Activated naive CD4-positive, alpha-beta T cell treated with anti-CD3 and anti-CD28 coated beads, Interleukin-2, amount 50 U/mL, for 72 hours (primary cell): ENCODE data around the gene PDE6A. TPM values are rescaled to one million over a fixed set of nuclear protein-coding genes. Genes with fewer than 3 reads are reported as not detected.
A peak's percentile ranks its signal among the peaks of the same experiment; 100 is the strongest.

Experiments
- ATAC-seq, 2 donors: fragments of 150-1000 bp; cut with Tn5 transposase; 2 replicates each; pipeline ENCODE4 v1.10.0; 2021; ENCODE audit warnings: mild to moderate bottlenecking in 2 of 2, moderate library complexity in 2 of 2
- DNase-seq, 2 donors: peaks; one replicate each; pipeline ENCODE4 v3.0.0; 2021 to 2022; ENCODE audit warnings: low spot score in 2 of 2
- H3K27ac Mint-ChIP-seq, 2 donors: one replicate each; pipeline ENCODE4 v1.8.0; 2022; ENCODE audit warnings: mild to moderate bottlenecking in 2 of 2, mixed read lengths in 2 of 2
- H3K36me3 Mint-ChIP-seq, 2 donors: one replicate each; pipeline ENCODE4 v1.8.0; 2022; ENCODE audit warnings: mixed read lengths in 2 of 2
- H3K9me3 Mint-ChIP-seq, 2 donors: one replicate each; pipeline ENCODE4 v1.8.0; 2022; ENCODE audit warnings: mixed read lengths in 2 of 2
- total RNA-seq, 2 donors: library from RNA; stranded (reverse); gene quantifications; one replicate each; pipeline ENCODE4 v1.2.3, GENCODE V29; 2022

Gene PDE6A
- total RNA-seq, 2 donors from 2014 or later, result not detected

DNA sequence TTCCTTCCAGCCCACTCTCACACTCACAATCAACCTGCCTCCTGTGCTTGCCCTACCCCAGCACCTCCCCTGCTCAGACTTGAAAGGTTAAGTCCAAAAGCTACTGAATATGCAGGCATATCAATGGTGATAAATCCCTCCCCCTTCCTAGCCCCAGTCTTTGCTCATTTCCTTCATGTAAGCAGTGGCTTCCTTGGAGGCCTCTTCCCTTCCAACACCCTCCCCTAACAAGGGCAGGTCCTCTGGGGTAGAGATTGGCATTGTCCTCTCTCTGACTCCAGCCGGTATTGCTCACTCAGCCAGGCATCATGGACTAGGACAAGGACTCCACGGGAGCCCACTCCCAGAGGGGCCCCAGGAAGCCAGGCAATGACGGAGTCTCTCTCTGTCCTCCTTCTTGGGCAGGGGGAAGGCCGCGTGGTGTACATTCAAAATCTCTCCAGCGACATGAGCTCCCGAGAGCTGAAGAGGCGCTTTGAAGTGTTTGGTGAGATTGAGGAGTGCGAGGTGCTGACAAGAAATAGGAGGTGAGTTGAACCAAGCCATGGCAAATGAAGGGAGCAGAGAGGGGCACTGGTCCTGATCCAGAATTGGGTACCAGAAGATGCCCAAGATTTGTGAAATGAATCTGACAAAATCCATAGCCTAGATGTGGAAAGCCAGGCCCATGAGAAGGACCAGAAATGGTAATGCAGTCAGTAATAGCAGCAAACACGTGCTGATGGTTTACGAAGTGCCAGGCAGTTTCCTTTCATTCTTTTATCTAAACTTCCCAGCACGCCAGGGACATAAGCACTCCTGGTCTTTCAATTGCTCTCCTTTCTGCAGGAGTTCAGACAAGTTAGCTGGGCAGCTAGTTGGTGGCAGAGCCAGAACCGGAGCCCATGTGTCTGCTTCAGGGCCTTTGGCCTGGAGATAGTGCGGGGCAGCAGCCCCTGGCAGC is 102.5 kb downstream of the PDE6A start:
- DNase-seq (no peak), ATAC-seq (no peak)
- Mint-ChIP-seq H3K36me3 (peaks cover 2 to 7% of the 10 kb centered on the region in 2 donors), H3K9me3 (no peaks in the 10 kb centered on the region), H3K27ac (no peak overlapping the region)

DNA sequence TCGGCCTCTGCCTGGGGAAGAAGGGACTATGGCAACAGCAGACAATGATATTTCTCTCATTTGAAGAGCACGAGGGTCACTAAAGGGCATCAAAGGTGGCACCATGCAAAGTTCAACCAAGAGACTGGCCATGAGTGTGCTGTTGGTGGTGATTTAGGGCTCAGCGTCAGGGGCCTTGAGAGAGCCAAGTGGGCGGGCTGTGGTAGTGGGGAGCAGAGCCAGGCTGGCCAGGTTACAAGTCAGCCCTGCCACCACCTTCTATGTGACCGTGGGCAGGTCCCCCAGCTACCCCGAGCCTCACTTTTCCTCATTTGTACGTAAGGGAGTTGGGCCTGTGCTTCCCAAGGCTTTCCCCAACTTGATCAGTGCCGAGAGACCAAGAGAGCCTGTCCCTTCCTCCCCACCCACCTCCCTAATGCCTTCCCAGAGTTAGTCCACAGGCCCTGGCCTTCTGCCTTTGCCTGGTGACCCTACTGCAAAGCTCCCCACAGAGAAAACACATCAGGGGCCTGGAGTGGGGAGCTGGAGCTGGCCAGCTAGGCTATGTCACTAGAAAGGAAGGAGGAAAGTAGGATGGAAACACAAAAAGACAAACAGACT is 104.3 kb downstream of the PDE6A start:
- Mint-ChIP-seq H3K27ac (peak overlapping the region; percentile 1 to 45), H3K9me3 (no peaks in the 10 kb centered on the region), H3K36me3 (peaks cover 0 to 7% of the 10 kb centered on the region in 2 donors)
- ATAC-seq (no peak), DNase-seq (no peak)

DNA sequence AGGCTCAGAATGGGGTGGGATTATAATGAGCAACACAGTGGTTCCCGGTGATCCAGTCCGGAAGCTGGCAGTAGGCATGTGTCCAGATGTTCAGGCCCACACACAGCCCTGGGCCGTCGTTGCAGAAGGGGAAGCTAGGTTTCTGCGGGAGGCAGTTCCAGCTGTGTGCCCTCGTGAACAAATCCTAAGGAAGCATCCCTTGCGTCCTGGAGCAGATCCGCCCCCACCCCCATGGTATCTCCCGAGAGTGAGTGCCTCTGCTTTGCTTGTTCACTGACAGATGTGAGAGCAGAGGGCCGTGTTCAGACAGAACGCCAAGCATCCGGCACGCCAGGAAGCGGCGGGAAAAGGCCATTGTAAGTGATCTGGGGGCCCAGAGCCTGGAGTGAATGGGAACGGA is 104.8 kb downstream of the PDE6A start:
- Mint-ChIP-seq H3K27ac (no peak overlapping the region), H3K36me3 (peaks cover 0 to 11% of the 10 kb centered on the region in 2 donors), H3K9me3 (no peaks in the 10 kb centered on the region)
- no peak for ATAC-seq
- no peak for DNase-seq

DNA sequence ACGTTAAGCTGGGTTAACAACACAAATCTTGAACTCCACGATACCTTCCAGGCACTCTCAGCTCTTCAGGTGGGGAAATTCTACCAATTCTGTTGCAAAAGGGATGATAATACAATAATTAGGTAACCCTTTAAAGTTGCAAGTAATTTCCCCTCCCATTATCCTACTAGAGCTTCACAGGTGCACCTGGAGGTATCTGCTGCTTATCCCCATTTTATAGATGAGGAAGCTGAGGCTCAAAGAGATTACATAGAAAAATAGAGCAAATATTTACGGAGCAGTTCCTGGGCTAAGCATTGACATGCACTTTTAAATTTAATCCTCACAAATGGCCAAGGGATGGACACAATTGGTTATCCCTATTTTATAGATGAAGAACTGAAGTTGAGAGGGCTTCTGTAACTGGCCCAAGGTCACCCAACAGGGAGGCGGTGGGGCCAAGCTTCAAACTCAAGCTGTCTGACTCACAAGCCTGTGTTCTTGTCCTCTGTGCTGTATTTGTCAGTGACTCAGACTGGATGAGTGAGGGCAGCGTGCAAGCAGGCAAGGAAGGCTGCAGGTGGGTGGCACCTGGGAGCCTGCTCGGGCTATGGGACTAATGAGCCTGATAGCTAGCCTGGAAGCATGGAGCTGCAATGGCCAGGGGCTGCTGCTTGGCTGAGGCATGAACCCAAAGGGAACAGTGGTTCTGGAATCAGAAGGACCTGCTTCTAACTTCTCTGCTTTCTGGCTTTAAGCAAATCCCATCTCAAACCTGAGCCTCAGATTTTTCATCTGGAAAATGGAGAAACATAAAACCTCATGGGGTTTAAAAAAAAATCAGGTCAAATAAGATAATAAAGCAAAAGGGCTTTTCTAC is 105.5 kb downstream of the PDE6A start:
- Mint-ChIP-seq H3K27ac (peak overlapping the region in 1 of 2 donors; percentile 56), H3K36me3 (peaks cover 0 to 11% of the 10 kb centered on the region in 2 donors), H3K9me3 (no peaks in the 10 kb centered on the region)
- DNase-seq, result no peak
- no peak for ATAC-seq

DNA sequence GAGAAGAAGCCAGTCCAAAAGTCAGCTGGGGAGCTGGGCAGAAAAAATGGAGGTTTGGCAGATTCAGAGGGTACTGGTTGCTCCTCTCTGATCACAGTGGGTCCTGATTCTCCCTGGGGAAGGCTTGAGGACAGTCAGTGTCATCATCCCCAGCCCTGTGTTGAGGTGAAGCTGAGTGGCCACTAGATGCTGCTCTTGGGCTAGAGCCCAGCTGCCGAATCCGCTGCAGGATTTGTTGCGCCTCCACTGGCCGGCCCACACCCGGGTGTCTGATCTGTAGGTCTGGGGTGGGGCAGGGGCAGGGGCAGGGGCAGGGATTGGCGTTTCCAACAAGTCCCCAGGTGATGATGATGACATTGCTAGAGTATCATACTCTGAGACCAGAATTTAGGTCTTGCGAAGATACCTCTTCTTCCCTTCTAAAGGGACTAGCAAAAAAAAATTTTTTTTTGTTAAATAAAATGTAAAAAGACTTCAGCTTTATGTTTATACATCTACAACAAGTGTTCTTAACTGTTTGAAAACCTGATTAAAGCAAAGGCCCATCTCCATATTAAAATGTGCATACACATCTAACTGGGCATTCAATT is 106.8 kb downstream of the PDE6A start:
- H3K27ac Mint-ChIP-seq, result no peak overlapping the region
- peaks cover 0 to 4% of the 10 kb centered on the region in 2 donors for H3K36me3 Mint-ChIP-seq
- ATAC-seq (peak; percentile 54 to 60), DNase-seq (no peak)
- no peaks in the 10 kb centered on the region for H3K9me3 Mint-ChIP-seq

DNA sequence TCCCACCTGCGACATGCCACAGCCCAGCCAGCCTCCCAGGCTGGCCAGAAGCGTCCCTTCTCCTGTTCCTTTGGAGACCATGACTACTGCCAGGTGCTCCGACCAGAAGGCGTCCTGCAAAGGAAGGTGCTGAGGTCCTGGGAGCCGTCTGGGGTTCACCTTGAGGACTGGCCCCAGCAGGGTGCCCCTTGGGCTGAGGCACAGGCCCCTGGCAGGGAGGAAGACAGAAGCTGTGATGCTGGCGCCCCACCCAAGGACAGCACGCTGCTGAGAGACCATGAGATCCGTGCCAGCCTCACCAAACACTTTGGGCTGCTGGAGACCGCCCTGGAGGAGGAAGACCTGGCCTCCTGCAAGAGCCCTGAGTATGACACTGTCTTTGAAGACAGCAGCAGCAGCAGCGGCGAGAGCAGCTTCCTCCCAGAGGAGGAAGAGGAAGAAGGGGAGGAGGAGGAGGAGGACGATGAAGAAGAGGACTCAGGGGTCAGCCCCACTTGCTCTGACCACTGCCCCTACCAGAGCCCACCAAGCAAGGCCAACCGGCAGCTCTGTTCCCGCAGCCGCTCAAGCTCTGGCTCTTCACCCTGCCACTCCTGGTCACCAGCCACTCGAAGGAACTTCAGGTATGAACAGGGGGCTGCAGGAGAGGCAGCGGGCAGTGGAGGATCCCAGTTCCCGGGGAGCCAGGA is 108.0 kb downstream of the PDE6A start:
- DNase-seq (no peak), ATAC-seq (no peak)
- H3K27ac Mint-ChIP-seq, result no peak overlapping the region
- H3K36me3 Mint-ChIP-seq, result peaks cover 0 to 4% of the 10 kb centered on the region in 2 donors
- no peaks in the 10 kb centered on the region for H3K9me3 Mint-ChIP-seq

DNA sequence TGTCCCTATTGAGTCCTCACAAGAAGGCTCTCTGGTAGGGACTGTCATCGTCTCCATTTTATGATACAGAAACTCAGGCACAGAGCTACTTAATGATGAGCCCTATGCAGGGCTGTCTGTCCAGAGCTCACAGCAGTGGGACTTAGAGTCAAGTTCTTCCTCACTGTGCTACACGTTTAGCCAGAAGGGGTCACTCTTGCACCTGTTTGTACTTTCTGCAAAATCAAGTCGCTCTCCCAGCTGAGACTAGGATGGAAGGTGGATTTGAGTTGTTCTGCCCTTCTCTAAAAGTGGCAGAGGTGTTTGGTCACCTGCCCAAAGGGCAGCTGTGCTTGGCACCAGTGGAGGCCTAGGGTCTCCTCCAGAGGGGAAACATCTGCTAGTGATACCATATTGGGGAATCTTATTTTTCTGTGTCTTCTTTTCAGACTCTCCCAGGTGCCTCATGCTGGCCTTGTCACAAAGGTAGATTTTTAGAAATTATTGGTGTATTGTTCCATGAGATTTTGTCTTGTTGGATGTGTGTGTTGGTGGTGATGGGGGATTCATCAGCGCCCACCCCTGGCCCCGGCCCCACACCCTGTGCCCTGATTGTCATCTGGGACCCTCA is 110.2 kb downstream of the PDE6A start:
- DNase-seq (peak in 1 of 2 donors; percentile 60), ATAC-seq (peak in 1 of 2 donors; percentile 71)
- Mint-ChIP-seq H3K36me3 (peaks cover 0 to 4% of the 10 kb centered on the region in 2 donors), H3K9me3 (no peaks in the 10 kb centered on the region), H3K27ac (no peak overlapping the region)

DNA sequence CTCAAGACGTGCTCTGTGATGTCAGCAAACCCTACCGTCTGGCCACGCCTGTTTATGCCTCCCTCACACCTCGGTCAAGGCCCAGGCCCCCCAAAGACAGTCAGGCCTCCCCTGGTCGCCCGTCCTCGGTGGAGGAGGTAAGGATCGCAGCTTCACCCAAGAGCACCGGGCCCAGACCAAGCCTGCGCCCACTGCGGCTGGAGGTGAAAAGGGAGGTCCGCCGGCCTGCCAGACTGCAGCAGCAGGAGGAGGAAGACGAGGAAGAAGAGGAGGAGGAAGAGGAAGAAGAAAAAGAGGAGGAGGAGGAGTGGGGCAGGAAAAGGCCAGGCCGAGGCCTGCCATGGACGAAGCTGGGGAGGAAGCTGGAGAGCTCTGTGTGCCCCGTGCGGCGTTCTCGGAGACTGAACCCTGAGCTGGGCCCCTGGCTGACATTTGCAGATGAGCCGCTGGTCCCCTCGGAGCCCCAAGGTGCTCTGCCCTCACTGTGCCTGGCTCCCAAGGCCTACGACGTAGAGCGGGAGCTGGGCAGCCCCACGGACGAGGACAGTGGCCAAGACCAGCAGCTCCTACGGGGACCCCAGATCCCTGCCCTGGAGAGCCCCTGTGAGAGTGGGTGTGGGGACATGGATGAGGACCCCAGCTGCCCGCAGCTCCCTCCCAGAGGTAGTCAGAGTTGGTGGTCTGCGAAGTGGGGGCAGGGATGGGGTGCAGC is 111.3 kb downstream of the PDE6A start:
- Mint-ChIP-seq H3K36me3 (peaks cover 0 to 4% of the 10 kb centered on the region in 2 donors), H3K27ac (peak overlapping the region in 1 of 2 donors; percentile 9), H3K9me3 (no peaks in the 10 kb centered on the region)
- DNase-seq, result no peak
- no peak for ATAC-seq

DNA sequence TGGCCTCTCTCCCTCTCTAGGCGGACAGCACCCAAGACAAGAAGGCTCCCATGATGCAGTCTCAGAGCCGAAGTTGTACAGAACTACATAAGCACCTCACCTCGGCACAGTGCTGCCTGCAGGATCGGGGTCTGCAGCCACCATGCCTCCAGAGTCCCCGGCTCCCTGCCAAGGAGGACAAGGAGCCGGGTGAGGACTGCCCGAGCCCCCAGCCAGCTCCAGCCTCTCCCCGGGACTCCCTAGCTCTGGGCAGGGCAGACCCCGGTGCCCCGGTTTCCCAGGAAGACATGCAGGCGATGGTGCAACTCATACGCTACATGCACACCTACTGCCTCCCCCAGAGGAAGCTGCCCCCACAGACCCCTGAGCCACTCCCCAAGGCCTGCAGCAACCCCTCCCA is 112.0 kb downstream of the PDE6A start:
- Mint-ChIP-seq H3K27ac (no peak overlapping the region), H3K9me3 (no peaks in the 10 kb centered on the region), H3K36me3 (peaks cover 0 to 4% of the 10 kb centered on the region in 2 donors)
- no peak for ATAC-seq
- no peak for DNase-seq

DNA sequence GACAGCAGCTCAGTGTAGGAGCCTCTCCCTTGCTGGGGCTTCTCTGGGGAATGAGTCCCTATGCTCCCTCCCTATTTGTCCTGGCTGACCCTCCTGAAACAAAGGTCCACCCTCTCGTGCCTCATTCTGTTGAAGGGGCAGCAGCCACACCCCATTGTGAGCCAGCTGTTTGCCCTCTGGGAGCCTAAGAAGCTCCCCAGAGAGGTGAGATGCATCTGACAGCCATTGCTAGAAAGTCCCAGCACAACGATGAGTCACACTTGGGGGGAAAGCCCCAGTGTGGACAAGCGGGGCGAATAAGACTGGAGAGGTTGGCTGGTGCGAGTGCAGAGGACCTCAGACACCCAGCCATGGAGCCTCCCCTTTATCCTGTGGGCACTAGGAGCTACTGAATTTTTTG is 113.1 kb downstream of the PDE6A start:
- peak overlapping the region in 1 of 2 donors; percentile 55 for H3K27ac Mint-ChIP-seq

DNA sequence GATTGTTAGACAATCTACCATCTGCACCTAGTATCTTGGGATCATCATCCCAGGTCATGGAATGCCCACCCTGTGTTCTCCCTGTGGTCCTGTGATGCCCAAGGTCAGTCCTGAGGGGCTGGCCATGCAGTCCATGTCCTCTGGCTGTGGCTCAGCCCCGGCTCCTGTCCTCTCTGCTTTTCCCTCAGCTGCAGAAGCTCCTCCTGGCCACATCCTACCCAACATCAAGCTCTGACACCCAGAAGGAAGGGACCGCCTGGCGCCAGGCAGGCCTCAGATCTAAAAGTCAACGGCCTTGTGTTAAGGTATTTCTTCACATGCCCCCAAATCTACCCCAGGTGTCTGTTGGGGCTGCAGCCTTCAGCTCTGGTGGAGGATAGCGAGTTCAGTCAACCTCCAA is 114.0 kb downstream of the PDE6A start:
- Mint-ChIP-seq H3K27ac (peak overlapping the region in 1 of 2 donors; percentile 55), H3K36me3 (peaks cover 0 to 4% of the 10 kb centered on the region in 2 donors), H3K9me3 (no peaks in the 10 kb centered on the region)
- no peak for ATAC-seq
- DNase-seq, result no peak

More for the DNA sequence above, 113.1 kb downstream of the PDE6A start:
- H3K9me3 Mint-ChIP-seq, result no peaks in the 10 kb centered on the region
- peak; percentile 42 to 62 for DNase-seq
- ATAC-seq, result peak; percentile 71 to 93
- H3K36me3 Mint-ChIP-seq, result peaks cover 0 to 4% of the 10 kb centered on the region in 2 donors

DNA sequence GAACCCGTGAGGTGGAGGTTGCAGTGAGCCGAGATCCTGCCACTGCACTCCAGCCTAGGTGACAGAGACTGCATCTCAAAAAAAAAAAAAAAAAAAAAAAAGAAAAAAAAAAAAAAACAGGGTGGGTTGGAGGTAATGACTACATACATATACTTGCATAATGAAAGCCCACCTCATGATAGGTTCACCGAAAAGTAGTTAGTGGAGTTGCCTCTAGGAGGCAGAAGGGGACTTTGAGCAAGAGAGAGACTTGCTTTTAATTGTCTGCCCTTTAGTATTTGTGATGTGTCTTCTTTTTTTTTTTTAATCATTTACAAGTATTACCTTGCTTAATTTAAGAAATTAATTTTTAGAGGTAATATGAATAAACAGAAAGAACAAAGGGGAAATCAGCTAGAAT is 114.6 kb downstream of the PDE6A start:
- Mint-ChIP-seq H3K9me3 (no peaks in the 10 kb centered on the region), H3K27ac (no peak overlapping the region), H3K36me3 (no peaks in the 10 kb centered on the region)
- DNase-seq (no peak), ATAC-seq (no peak)

DNA sequence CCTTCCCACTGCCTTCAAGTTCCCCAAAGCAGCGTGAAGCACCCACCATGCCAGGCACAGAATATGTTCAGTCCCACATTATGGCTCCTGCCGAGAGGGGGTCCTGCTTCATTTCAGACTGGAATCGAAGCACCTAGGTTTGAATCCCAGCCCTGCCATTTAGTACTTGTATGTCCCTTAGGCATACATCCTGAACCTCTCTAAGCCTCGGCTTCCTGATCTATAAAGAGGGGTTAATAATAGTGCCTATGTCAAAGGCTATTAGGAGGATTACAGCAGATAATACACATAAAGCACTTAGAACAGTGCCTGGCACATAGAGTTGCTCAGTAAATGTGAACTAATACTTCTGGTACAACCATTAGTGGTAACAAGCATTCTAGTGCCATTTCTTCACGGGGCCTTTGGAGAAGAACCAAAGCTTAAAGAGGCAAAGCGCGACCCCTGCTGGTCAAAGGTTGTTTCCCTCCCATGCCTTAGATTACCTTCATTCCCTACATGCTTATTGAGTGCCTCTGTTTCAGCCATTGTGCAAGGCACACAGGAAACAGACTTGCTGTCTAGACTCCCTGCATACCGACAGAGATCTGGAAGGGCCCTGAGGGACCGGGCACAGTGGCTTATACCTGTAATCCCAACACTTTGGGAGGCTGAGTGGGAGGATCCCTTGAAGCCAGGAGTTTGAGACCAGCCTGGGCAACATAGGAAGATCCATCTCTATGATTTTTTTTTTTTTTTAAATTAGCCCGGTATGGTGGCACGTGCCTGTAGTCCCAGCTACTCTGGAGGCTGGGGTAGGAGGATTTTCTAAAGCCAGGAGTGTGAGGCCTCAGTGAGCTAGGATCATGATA is 116.2 kb downstream of the PDE6A start:
- H3K9me3 Mint-ChIP-seq, result no peaks in the 10 kb centered on the region
- DNase-seq (peak in 1 of 2 donors; percentile 85), ATAC-seq (peak; percentile 60 to 79)
- H3K36me3 Mint-ChIP-seq, result no peaks in the 10 kb centered on the region
- H3K27ac Mint-ChIP-seq, result peak overlapping the region in 1 of 2 donors; percentile 3

DNA sequence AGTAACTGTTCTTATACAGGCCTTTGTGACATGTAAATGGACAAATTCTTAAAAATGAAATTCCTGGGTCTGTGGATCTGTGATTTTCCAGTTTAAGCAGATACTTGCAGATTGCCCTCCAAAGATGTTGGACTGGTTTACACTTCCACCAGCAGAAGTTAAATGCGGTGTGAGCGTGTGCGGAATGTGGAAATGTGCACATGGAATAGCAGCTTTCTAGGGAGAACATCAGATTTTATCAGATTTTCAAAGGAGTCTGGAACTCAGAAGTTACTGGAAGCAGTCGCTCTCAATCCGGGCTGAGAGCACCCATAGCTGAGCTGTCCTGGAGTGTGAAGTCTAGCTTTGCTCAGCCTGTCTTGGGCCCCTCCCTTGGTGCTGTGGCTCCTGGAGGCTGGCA is 117.0 kb downstream of the PDE6A start:
- H3K9me3 Mint-ChIP-seq, result no peaks in the 10 kb centered on the region
- no peak overlapping the region for H3K27ac Mint-ChIP-seq
- ATAC-seq (no peak), DNase-seq (no peak)
- H3K36me3 Mint-ChIP-seq, result no peaks in the 10 kb centered on the region
